ENCODE results near the gene MRPS23. TPM values are rescaled to one million over a fixed set of nuclear protein-coding genes. Genes with fewer than 3 reads are reported as not detected.

The MRPS23 gene
- total RNA-seq, 3 donors from 2014 or later (not counting 1 experiment from before 2014, with no cell fraction given) = 12.8 to 17.3 (median 17.2) TPM

DNA sequence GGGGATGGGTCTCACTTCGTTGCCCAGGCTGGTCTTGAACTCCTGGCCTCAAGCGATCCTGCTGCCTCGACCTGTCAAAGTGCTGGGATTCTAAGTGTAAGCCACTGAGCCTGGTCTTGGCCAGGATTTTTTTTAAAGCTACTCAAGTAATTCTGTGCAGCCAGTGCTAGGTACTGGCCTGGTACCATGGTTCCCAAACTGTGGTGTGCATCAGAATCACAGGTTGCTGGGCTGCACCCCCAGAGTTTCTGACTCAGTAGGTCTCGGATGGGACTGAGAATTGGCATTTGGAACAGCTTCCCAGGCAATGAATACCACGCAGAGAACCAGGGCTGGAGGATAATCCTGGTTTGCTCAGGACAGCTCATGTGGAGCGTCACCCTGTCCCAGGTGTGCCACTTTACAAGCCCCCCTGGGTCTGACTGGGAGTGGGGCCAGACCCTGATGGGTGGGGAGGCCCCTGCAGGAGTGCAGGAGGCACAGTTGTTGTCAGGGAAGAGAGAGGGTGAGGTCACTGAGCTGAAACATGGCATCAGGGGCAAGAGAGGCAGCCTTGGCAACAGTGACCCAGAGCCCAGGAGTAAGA, 10.7 kb upstream of the MRPS23 start:
- WGBS (ENCODE audit: insufficient coverage) = 85% methylated on average over 6 of the region's 6 CpGs
- peaks cover 11% of the 10 kb centered on the region for H3K27me3 ChIP-seq (ENCODE audit: control insufficient read depth, insufficient read depth, low read length)
- no peaks in the 10 kb centered on the region for H3K9me3 ChIP-seq (ENCODE audit: control insufficient read depth, insufficient read depth, low read length)
- TF ChIP-seq, protein P1, sequence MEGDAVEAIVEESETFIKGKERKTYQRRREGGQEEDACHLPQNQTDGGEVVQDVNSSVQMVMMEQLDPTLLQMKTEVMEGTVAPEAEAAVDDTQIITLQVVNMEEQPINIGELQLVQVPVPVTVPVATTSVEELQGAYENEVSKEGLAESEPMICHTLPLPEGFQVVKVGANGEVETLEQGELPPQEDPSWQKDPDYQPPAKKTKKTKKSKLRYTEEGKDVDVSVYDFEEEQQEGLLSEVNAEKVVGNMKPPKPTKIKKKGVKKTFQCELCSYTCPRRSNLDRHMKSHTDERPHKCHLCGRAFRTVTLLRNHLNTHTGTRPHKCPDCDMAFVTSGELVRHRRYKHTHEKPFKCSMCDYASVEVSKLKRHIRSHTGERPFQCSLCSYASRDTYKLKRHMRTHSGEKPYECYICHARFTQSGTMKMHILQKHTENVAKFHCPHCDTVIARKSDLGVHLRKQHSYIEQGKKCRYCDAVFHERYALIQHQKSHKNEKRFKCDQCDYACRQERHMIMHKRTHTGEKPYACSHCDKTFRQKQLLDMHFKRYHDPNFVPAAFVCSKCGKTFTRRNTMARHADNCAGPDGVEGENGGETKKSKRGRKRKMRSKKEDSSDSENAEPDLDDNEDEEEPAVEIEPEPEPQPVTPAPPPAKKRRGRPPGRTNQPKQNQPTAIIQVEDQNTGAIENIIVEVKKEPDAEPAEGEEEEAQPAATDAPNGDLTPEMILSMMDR (IDR thresholded peaks at IDR 0.05) = no peak
- H3K27ac ChIP-seq (ENCODE audit: low read length) = no peak overlapping the region
- intact Hi-C loops (cut with micrococcal nuclease) = no loop called here
- Mint-ChIP-seq H3K4me3 (no peak overlapping the region), H3K9me3 (no peaks in the 10 kb centered on the region), H3K27ac (no peak overlapping the region), H3K36me3 (no peaks in the 10 kb centered on the region), H3K4me1 (peaks cover 0 to 8% of the 10 kb centered on the region in 2 donors), H3K27me3 (ENCODE audit: low read depth in 2 of 2) (peaks cover 32 to 34% of the 10 kb centered on the region in 2 donors)
- ATAC-seq (no peak), DNase-seq (no peak)
- H3K4me3 ChIP-seq (ENCODE audit: low read length) = no peak overlapping the region
- no peaks in the 10 kb centered on the region for H3K36me3 ChIP-seq (ENCODE audit: control insufficient read depth, insufficient read depth, low read length)
- peaks cover 14% of the 10 kb centered on the region for H3K4me1 ChIP-seq (ENCODE audit: control insufficient read depth, insufficient read depth, low read length)

DNA sequence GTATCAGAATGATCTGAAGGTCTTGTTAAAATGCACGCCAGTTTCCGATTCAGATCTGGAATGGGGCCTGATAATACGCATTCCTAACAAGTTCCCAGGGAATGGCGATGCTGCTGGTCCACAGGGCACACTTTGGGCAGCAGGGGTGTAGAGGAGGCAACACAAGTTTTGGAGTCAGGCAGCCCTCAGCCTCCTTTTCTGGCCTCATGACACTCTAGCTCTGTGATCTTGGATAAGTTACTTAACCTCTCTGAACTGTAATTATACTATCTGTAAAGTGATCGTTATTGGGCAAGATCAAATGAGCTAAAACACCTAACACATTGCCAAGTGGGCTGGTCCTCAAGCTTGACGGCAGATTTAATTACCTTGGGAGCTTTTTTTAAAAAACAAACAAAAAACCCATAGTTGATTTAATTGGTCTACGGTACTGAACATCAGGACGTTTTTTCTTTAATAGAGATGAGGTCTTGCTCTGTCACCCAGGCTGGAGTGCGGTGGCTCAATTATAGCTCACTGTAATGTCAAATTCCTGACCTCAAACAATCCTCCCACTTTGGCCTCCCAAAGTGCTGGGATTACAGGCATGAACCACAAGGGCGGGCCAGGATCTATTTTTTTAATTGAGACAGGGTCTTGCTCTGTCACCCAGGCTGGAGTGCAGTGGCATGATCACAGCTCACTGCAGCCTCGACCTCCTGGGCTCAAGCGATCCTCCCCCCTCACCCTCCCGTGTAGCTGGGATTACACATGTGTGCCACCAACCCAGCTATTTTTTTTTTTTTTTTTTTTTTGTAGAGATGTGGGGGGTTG, 10.0 kb upstream of the MRPS23 start:
- peaks cover 11% of the 10 kb centered on the region for H3K27me3 ChIP-seq (ENCODE audit: control insufficient read depth, insufficient read depth, low read length)
- 87% methylated on average over 8 of the region's 13 CpGs for WGBS (ENCODE audit: insufficient coverage)
- no peak overlapping the region for H3K4me3 ChIP-seq (ENCODE audit: low read length)
- no peak for ATAC-seq
- no peaks in the 10 kb centered on the region for H3K9me3 ChIP-seq (ENCODE audit: control insufficient read depth, insufficient read depth, low read length)
- TF ChIP-seq, protein P1 (IDR thresholded peaks at IDR 0.05) = no peak
- DNase-seq = no peak
- Mint-ChIP-seq H3K4me3 (no peak overlapping the region), H3K27me3 (ENCODE audit: low read depth in 2 of 2) (peaks cover 32 to 34% of the 10 kb centered on the region in 2 donors), H3K4me1 (peaks cover 0 to 8% of the 10 kb centered on the region in 2 donors), H3K9me3 (no peaks in the 10 kb centered on the region), H3K36me3 (no peaks in the 10 kb centered on the region), H3K27ac (no peak overlapping the region)
- H3K4me1 ChIP-seq (ENCODE audit: control insufficient read depth, insufficient read depth, low read length) = peaks cover 14% of the 10 kb centered on the region
- intact Hi-C loops (cut with micrococcal nuclease) = no loop called here
- H3K36me3 ChIP-seq (ENCODE audit: control insufficient read depth, insufficient read depth, low read length) = no peaks in the 10 kb centered on the region
- no peak overlapping the region for H3K27ac ChIP-seq (ENCODE audit: low read length)

DNA sequence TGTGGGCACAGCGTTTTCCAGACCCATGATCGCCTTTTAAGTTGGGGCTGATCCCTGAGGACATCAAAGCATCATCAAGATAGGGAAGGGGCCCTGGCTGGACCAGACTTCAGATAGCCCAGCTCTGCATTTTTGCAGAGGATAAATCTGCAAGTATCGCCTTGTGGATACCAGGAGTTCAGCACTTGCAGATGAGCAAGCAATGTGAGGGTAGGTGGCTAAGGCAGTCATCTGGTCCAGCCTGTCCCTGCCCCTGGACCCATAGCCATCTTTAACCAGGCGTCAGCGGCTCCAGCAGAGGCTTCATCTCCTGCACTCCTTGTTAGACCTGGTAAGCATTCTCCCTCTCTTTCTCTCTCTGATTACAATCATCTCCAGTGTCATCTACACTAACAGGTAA, 9.0 kb upstream of the MRPS23 start:
- H3K36me3 ChIP-seq (ENCODE audit: control insufficient read depth, insufficient read depth, low read length) = no peaks in the 10 kb centered on the region
- no peak overlapping the region for H3K27ac ChIP-seq (ENCODE audit: low read length)
- peaks cover 11% of the 10 kb centered on the region for H3K27me3 ChIP-seq (ENCODE audit: control insufficient read depth, insufficient read depth, low read length)
- H3K27me3 Mint-ChIP-seq (ENCODE audit: low read depth in 2 of 2) = peaks cover 27 to 32% of the 10 kb centered on the region in 2 donors
- H3K9me3 Mint-ChIP-seq = no peaks in the 10 kb centered on the region
- 94% methylated on average over 5 of the region's 5 CpGs for WGBS (ENCODE audit: insufficient coverage)
- peaks cover 0 to 8% of the 10 kb centered on the region in 2 donors for H3K4me1 Mint-ChIP-seq
- no peak overlapping the region for H3K4me3 Mint-ChIP-seq
- DNase-seq (no peak), ATAC-seq (no peak)
- no peaks in the 10 kb centered on the region for H3K9me3 ChIP-seq (ENCODE audit: control insufficient read depth, insufficient read depth, low read length)
- no peak overlapping the region for H3K27ac Mint-ChIP-seq
- TF ChIP-seq, protein P1 (IDR thresholded peaks at IDR 0.05) = no peak
- no peaks in the 10 kb centered on the region for H3K36me3 Mint-ChIP-seq
- peaks cover 14% of the 10 kb centered on the region for H3K4me1 ChIP-seq (ENCODE audit: control insufficient read depth, insufficient read depth, low read length)
- H3K4me3 ChIP-seq (ENCODE audit: low read length) = no peak overlapping the region
- intact Hi-C loops (cut with micrococcal nuclease) = loop anchor here (1.0 kb wide), 2 partner anchors 140 to 254 kb away; no protein-coding TSS in a partner anchor

All from natural killer cell (primary cell).